Neural cell (in vitro differentiated cells): ENCODE results near the gene UFD1.

Experiments
- CTCF ChIP-seq: fragments of 450-650 bp; IDR thresholded peaks from 2 replicates; pipeline ENCODE4 v1.5.1; 2014; ENCODE audit warnings: antibody characterized with exemption, mild to moderate bottlenecking, moderate library complexity; ENCODE audit not compliant: poor library complexity, severe bottlenecking
- EP300 ChIP-seq: fragments of 450-650 bp; conservative IDR thresholded peaks from 2 replicates; pipeline ENCODE4 v1.6.1; 2014; ENCODE audit warnings: antibody characterized with exemption, mild to moderate bottlenecking, moderate library complexity; ENCODE audit not compliant: poor library complexity, severe bottlenecking
- EZH2 ChIP-seq: fragments of 200-600, 300-800 bp; shearing (Covaris generic), sonication (generic); IDR thresholded peaks from 2 replicates; pipeline ENCODE4 v1.6.1; 2014; ENCODE audit warnings: antibody characterized with exemption, low read length, borderline replicate concordance, mild to moderate bottlenecking; ENCODE audit not compliant: insufficient read depth, poor library complexity, severe bottlenecking
- MXI1 ChIP-seq: fragments of 450-650 bp; conservative IDR thresholded peaks from 2 replicates; pipeline ENCODE4 v1.6.1; 2014; ENCODE audit warnings: antibody characterized with exemption, mild to moderate bottlenecking; ENCODE audit not compliant: poor library complexity, severe bottlenecking
- POLR2AphosphoS5 ChIP-seq: IDR thresholded peaks from 2 replicates; pipeline ENCODE4 v1.6.1; 2012
- RAD21 ChIP-seq: fragments of 450-650 bp; conservative IDR thresholded peaks from 2 replicates; pipeline ENCODE4 v1.6.1; 2014; ENCODE audit warnings: antibody characterized with exemption, mild to moderate bottlenecking, moderate library complexity
- REST ChIP-seq: IDR thresholded peaks from 2 replicates; pipeline ENCODE4 v1.6.1; 2012; ENCODE audit warnings: borderline replicate concordance
- SMC3 ChIP-seq: fragments of 450-650 bp; conservative IDR thresholded peaks from 2 replicates; pipeline ENCODE4 v1.6.1; 2014; ENCODE audit warnings: antibody characterized with exemption, mild to moderate bottlenecking, moderate library complexity; ENCODE audit not compliant: poor library complexity
- TAF1 ChIP-seq: IDR thresholded peaks from 2 replicates; pipeline ENCODE4 v1.6.1; 2012; ENCODE audit warnings: low read depth

DNA sequence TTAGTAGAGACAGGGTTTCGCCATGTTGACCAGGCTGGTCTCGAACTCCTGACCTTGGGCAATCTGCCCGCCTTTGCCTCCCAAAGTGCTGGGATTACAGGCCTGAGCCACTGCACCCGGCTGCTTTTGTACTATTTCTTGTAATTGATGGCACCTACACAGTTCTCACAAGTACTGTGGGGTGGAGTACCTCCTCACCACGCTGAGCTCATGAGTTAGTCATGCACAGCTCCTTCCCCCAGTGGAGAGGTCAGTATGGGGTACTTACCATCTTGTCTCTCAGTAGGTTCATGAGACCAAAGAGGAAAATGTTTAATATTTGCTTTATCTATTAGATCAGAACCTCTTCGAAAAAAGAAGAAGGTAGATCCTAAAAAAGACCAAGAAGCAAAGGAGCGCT is 44.6 kb downstream of the UFD1 start:
- no peak for TF ChIP-seq CTCF
- TF ChIP-seq TAF1 = no peak
- TF ChIP-seq EZH2 = no peak
- no peak for TF ChIP-seq REST
- no peak for TF ChIP-seq EP300
- TF ChIP-seq SMC3 = no peak
- TF ChIP-seq MXI1 = no peak
- TF ChIP-seq POLR2AphosphoS5 = no peak
- TF ChIP-seq RAD21 = no peak
